ENCODE results near the gene SORCS2. TPM values are rescaled to one million over a fixed set of nuclear protein-coding genes. Genes with fewer than 3 reads are reported as not detected.

SORCS2 gene
- polyA plus RNA-seq, 1 donor from 2014 or later = 1.0 TPM

DNA sequence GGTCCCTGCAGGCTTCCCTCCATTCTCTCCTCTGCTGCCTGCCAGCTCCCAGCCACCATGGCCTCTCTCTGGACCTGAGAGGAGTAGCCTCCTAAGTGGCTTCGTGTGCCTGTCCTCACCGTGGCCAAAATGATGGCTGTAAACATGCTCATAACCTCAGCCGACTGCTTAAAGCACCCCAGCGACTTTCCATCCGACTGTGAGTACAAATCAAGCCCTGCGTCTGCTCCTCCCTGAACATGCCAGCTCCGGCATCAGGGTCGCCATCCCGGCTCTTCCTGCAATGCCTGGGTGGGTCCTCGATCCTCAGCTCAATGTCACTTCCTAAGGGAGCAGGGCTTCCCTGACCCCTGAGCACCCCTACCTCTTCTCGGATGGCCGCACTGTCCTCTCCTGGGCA lies 3.3 kb upstream of the SORCS2 start:
- no peak overlapping the region for H3K9ac ChIP-seq (ENCODE audit: low read length)
- no peak overlapping the region for H2AFZ ChIP-seq (ENCODE audit: low read depth, low read length)

GRCh38 chr4:7189475-7190277 lies 2.7 kb upstream of the SORCS2 start:
- H3K36me3 ChIP-seq (ENCODE audit: insufficient read depth, low read length) = no peaks in the 10 kb centered on the region
- no peak overlapping the region for H3K4me3 ChIP-seq (ENCODE audit: low read length)
- H3K4me2 ChIP-seq (ENCODE audit: low read length) = no peak overlapping the region
- peaks cover 20% of the 10 kb centered on the region for H3K27me3 ChIP-seq (ENCODE audit: insufficient read depth, low read depth, low read length)
- H3K9me3 ChIP-seq (ENCODE audit: low read length) = no peaks in the 10 kb centered on the region
- H4K20me1 ChIP-seq (ENCODE audit: insufficient read depth) = no peaks in the 10 kb centered on the region
- no peak overlapping the region for H3K27ac ChIP-seq (ENCODE audit: low read length)
- H3K9me2 ChIP-seq (ENCODE audit: insufficient read depth, low read length) = no peaks in the 10 kb centered on the region
- H3K79me2 ChIP-seq (replicated peaks; ENCODE audit: insufficient read depth, low read length) = peaks cover 4% of the 10 kb centered on the region
- no peak overlapping the region for H2AFZ ChIP-seq (ENCODE audit: low read depth, low read length)
- H3F3A ChIP-seq (ENCODE audit: insufficient read depth, low read length, poor library complexity, severe bottlenecking) = no peaks in the 10 kb centered on the region
- no peak overlapping the region for H3K9ac ChIP-seq (ENCODE audit: low read length)
- TF ChIP-seq POLR2AphosphoS5 (IDR thresholded peaks at IDR 0.05) (no peak), RAD21 (conservative IDR thresholded peaks at IDR 0.05) (no peak), SMC3 (conservative IDR thresholded peaks at IDR 0.05; ENCODE audit: poor library complexity) (no peak), TAF1 (IDR thresholded peaks at IDR 0.05; ENCODE audit: low read depth) (no peak), CTCF (IDR thresholded peaks at IDR 0.05; ENCODE audit: poor library complexity, severe bottlenecking) (no peak), EZH2 (IDR thresholded peaks at IDR 0.05; ENCODE audit: borderline replicate concordance, insufficient read depth, low read length, poor library complexity, severe bottlenecking) (no peak), MXI1 (conservative IDR thresholded peaks at IDR 0.05; ENCODE audit: poor library complexity, severe bottlenecking) (no peak)

More for the DNA sequence above, 3.3 kb upstream of the SORCS2 start:
- H3F3A ChIP-seq (ENCODE audit: insufficient read depth, low read length, poor library complexity, severe bottlenecking) = no peaks in the 10 kb centered on the region
- H3K4me2 ChIP-seq (ENCODE audit: low read length) = no peak overlapping the region
- no peak overlapping the region for H3K27ac ChIP-seq (ENCODE audit: low read length)
- no peaks in the 10 kb centered on the region for H4K20me1 ChIP-seq (ENCODE audit: insufficient read depth)
- H3K27me3 ChIP-seq (ENCODE audit: insufficient read depth, low read depth, low read length) = peaks cover 18% of the 10 kb centered on the region
- H3K9me3 ChIP-seq (ENCODE audit: low read length) = no peaks in the 10 kb centered on the region
- no peak overlapping the region for H3K4me3 ChIP-seq (ENCODE audit: low read length)
- H3K36me3 ChIP-seq (ENCODE audit: insufficient read depth, low read length) = no peaks in the 10 kb centered on the region
- peaks cover 4% of the 10 kb centered on the region for H3K79me2 ChIP-seq (replicated peaks; ENCODE audit: insufficient read depth, low read length)
- H3K9me2 ChIP-seq (ENCODE audit: insufficient read depth, low read length) = no peaks in the 10 kb centered on the region
- TF ChIP-seq TAF1 (IDR thresholded peaks at IDR 0.05; ENCODE audit: low read depth) (no peak), MXI1 (conservative IDR thresholded peaks at IDR 0.05; ENCODE audit: poor library complexity, severe bottlenecking) (no peak), SMC3 (conservative IDR thresholded peaks at IDR 0.05; ENCODE audit: poor library complexity) (no peak), RAD21 (conservative IDR thresholded peaks at IDR 0.05) (no peak), CTCF (IDR thresholded peaks at IDR 0.05; ENCODE audit: poor library complexity, severe bottlenecking) (no peak), POLR2AphosphoS5 (IDR thresholded peaks at IDR 0.05) (no peak), EZH2 (IDR thresholded peaks at IDR 0.05; ENCODE audit: borderline replicate concordance, insufficient read depth, low read length, poor library complexity, severe bottlenecking) (no peak), REST (IDR thresholded peaks at IDR 0.05; ENCODE audit: borderline replicate concordance) (no peak), EP300 (conservative IDR thresholded peaks at IDR 0.05; ENCODE audit: poor library complexity, severe bottlenecking) (no peak)

All from neural cell (in vitro differentiated cells).